GM12874 (cell line): ENCODE data around the gene USP34.

Experiments used
- TF ChIP-seq, protein P1 (sequence below): IDR thresholded peaks from 2 replicates; pipeline ENCODE4 v1.5.1; 2011; ENCODE audit warnings: low read depth, mild to moderate bottlenecking, control low read depth, low read length, moderate library complexity; ENCODE audit not compliant: insufficient read depth

Gene USP34

DNA sequence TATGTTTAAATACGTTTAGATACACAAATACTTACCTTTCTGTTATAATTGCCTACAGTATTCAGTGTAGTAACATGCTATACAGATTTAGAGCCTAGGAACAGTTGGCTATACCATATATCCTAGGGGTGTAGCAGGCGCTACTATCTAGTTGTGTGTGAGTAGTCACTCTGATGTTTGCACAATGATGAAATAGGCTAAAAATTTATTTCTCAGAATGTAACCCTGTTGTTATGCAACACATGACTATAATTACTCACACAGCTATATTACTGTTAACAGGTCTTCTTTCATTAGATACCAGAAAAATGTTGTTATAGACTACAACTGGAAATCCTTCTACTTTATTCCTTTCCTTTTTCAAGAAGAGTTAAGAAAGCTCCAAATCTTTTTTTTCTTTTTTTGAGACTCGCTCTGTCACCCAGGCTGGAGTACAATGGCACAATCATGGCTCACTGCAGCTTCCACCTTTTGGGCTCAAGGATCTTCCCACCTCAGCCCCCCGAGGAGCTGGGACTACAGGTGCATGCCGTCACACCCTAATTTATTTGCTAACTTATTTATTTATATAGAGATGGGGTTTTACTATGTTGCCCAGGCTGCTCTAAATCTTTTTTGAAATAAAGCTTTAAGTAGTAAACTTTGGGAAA, 260.4 kb downstream of the USP34 start:
- TF ChIP-seq, protein P1, sequence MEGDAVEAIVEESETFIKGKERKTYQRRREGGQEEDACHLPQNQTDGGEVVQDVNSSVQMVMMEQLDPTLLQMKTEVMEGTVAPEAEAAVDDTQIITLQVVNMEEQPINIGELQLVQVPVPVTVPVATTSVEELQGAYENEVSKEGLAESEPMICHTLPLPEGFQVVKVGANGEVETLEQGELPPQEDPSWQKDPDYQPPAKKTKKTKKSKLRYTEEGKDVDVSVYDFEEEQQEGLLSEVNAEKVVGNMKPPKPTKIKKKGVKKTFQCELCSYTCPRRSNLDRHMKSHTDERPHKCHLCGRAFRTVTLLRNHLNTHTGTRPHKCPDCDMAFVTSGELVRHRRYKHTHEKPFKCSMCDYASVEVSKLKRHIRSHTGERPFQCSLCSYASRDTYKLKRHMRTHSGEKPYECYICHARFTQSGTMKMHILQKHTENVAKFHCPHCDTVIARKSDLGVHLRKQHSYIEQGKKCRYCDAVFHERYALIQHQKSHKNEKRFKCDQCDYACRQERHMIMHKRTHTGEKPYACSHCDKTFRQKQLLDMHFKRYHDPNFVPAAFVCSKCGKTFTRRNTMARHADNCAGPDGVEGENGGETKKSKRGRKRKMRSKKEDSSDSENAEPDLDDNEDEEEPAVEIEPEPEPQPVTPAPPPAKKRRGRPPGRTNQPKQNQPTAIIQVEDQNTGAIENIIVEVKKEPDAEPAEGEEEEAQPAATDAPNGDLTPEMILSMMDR = no peak

DNA sequence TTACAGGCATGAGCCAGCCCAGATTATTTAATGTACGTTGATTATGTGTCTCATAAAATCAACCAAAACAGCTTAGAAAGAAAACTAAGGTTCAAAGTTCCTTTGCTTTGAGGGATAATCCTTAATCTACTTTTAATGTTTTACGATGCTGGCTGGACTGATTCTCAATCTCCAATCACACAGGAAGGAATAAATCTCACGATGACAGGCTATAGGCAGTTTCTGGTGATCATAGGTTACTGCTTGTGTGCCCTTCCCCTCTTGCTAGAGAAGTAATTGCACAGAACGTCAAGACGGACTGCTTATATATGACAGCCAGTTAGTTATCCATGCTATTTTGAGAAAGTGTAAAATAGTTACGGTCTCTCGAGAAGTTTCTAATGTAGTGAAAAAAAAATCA, 265.8 kb downstream of the USP34 start:
- TF ChIP-seq, protein P1 = no peak

DNA sequence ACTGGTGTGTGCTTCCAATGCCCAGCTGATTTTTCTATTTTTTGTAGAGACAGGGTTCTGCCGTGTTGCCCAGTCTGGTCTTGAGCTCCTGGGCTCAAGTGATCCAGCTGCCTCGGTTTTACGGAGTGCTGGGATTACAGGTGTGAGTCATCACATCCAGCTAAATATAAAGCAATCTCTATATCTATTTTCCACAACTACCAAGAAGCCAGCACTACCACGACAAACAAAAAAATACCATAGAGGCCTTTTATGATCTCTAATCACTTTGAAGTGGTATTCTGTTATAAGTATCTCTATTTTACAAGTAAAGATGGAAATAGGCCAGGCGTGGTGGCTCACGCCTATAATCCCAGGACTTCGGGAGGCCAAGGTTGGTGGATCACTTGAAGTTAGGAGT, 274.2 kb downstream of the USP34 start:
- TF ChIP-seq, protein P1 = no peak

DNA sequence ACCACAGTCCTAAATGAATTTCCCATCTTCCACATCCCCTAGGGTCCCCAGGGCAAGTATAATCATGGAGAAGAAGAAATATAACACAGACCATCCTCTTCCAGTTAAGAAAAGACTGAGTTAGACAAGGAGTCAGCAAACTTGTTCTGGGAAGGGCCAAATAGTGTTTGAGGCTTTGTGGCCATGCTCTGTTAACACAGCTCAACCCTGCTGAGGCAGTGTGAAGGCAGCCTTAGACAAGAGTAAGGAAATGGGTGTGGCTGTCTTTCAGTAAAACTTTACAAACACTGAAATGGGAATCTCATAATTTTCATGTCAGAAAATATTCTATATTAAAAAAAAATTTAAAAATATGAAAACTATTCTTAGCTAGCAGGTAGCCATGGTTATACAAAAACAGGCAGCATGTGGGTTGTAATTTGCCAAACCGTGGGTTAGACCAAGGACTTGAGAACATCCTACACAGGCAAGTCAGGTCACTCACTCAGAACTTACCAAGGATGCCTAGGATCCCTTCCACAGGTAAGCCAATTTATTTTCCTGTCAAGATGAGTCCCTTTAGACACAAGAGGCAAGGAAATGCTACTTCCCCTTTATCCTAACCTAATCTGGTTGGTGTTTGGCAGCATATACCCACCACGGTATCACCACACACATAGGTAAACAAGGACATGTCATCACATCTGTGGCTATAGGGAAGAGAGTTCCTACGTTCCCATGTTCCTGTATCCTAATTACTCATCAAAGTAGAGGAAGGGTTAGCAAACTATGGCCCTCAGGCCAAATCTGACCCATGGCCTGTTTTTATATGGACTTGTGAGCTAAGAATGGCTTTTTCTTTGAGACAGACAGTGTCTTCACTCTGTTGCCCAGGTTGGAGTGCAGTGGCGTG, 277.0 kb downstream of the USP34 start:
- TF ChIP-seq, protein P1 = no peak

DNA sequence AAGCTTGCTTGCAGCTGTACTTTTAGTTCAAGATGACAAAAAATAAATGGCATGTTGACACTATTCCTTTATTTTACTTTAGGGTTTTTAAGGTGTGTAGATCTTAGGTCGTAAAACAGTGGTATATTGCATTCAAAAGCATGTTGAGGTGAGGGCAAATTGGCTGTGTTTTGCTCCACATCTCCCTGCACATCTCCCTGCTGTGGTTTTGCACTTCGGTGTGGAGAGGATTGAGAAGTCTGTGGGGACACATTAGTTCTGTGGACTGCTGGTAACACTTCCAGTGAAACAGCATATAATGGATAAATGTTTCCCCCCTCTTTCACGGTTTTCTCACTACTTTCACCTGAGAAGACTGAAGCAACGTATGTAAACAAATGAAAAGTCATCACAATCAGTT, 283.8 kb downstream of the USP34 start:
- TF ChIP-seq, protein P1 = no peak

DNA sequence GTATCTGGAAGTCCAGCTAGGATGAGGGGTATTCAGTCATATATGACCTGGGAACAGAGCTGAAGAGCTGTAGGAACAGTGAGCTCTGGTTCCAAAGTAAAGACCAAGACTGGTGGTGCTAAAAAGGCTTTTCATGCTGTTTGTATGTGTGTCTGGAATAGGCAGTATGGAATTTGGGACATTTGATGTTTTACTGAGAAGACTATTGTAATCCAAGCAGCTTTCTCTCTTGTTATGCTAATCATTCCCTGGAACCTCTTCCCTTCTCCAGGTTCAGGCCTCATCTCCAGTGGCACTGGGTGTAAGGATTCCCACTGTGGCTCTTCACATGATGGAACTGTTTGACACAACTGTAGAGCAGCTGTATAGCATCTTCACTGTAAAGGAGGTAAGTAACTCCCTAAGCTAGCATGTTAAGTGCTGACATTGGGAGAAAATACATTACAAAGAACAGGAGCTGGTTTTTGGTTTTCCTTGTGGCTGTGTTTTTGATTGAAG, 285.6 kb downstream of the USP34 start:
- TF ChIP-seq, protein P1 = no peak

DNA sequence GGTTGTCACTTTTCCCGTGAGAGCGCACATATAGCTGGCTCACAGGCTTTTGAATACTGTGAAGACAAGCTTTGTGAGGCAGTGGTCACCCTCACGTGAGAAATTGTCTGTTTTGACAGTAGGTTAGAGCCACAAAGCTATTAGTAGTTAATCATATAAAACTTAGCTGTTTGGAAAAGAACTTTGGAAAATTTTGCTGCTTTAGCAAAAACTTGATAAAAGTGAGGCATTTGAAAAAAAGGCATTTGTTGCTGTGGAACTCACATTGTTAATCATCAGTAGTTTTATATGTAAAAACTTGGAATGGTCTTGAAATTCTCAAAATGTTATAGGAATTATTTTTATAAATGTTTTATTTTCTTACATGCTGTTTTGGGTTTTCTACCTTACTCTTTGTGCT, 286.6 kb downstream of the USP34 start:
- TF ChIP-seq, protein P1 = no peak
